Liver (tissue), 3 donors: Measurements from ENCODE around the gene JPH3.

Experiments
- ATF3 ChIP-seq: IDR thresholded peaks from 2 replicates; pipeline ENCODE4 v1.6.1; 2016; ENCODE audit warnings: antibody characterized with exemption
- CTCF ChIP-seq: fragments of 150-350 bp; IDR thresholded peaks from 2 replicates; pipeline ENCODE4 v1.5.1; 2017; ENCODE audit warnings: improper control_type of control experiment, low read depth, low read length; ENCODE audit not compliant: missing input control
- HNF4A ChIP-seq, 2 donors: conservative IDR thresholded peaks; 2 replicates each; pipeline ENCODE4 v1.6.1; 2016; ENCODE audit warnings: antibody characterized with exemption in 2 of 2, mild to moderate bottlenecking in 2 of 2
- MAX ChIP-seq: IDR thresholded peaks from 2 replicates; pipeline ENCODE4 v1.6.1; 2016; ENCODE audit warnings: antibody characterized with exemption
- REST ChIP-seq: IDR thresholded peaks from 2 replicates; pipeline ENCODE4 v1.6.1; 2016; ENCODE audit warnings: antibody characterized with exemption, mild to moderate bottlenecking
- TAF1 ChIP-seq: conservative IDR thresholded peaks from 2 replicates; pipeline ENCODE4 v1.6.1; 2016; ENCODE audit warnings: antibody characterized with exemption, mild to moderate bottlenecking
- donor health status: healthy.
- donor health status: healthy.

GRCh38 chr16:87552772-87553573, 49.3 kb upstream of the JPH3 start:
- TF ChIP-seq MAX, result no peak
- no peak for TF ChIP-seq REST
- TF ChIP-seq CTCF, result no peak
- TF ChIP-seq ATF3, result no peak
- TF ChIP-seq HNF4A (conservative IDR thresholded peaks at IDR 0.05), result no peak
- TF ChIP-seq TAF1, result no peak
